NCI-H446 treated with DMSO at 0.1 percent for 48 hours (cell line): ENCODE results near the gene IGDCC3.

Experiments used
- DNase-seq: peaks from one replicate; lab custom pipeline; 2025; lab: John Stamatoyannopoulos, UW

Gene IGDCC3

GRCh38 chr15:65286704-65287519 lies 90.9 kb downstream of the IGDCC3 start, which contains the start of gene PARP16:
Gene PARP16, minus strand, starts transcription at chr15:65286883. Its CDS starts 457 bp downstream, at chr15:65286426.
- DNase-seq = peak; percentile 80

GRCh38 chr15:65286069-65286703 lies 91.6 kb downstream of the IGDCC3 start:
- no peak for DNase-seq

DNA sequence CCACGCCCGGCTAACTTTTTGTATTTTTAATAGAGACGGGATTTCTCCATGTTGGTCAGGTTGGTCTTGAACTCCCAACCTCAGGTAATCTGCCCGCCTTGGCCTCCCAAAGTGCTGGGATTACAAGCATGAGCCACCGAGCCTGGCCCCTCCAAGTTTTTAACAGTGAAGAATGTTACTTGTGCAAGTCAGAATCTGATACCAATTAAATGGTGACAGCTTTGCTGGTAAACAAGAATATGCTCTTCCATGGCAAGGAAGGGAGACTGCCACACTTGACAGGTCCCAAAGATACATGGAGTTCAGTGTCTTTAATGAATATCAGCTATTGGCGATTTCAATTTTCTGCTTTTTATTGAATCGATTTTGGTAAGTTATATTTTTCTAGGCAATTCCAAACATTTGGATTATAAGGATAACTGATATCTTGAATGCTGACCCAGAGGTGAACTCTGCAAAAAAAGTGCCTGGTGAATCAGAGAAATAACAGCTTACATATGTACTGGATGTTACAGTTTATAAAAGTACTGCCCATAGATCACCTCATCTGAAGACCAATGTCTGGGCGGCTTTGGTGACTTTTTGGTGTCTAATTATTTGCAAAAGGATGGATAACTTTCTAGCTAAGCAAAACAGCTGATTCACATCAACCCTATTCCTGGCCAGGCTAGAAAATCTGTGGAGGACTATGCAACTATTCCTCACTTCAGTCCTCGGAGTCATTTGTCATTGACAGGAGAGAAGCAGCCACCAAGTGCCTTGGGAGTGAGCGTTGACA lies 92.3 kb downstream of the IGDCC3 start:
- DNase-seq = no peak

DNA sequence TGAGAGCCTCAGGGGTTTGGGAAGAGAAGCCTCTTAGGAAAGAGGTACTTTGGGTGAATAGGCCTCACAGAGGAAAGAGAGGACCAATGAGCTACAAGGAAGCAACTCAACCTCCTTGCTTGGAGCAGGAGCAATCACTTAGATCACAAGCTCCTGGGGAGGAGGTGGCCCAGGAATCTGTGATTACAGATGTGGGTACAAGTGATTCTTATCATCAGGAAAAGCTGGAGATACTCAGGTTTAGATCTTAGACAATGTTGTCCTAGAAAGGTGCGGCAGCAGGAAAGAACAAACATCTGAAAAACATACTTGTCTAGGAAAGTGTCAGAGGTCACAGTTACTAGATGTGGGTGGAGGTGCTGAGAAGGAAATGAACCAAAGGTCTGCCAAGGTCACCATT lies 99.3 kb downstream of the IGDCC3 start:
- DNase-seq = no peak
